Glomerular endothelial cell (primary cell): ENCODE data around the gene RNF4. TPM values are rescaled to one million over a fixed set of nuclear protein-coding genes. Genes with fewer than 3 reads are reported as not detected.
A peak's percentile ranks its signal among the peaks of the same experiment; 100 is the strongest.

ENCODE experiments used
- DNase-seq: peaks from one replicate; pipeline ENCODE4 v3.0.0-alpha.2; 2011; ENCODE audit warnings: low read depth, low spot score; ENCODE audit errors: extremely low read depth
- total RNA-seq: library from RNA; depleted of rRNA; stranded (reverse); fragments of >200 nt; gene quantifications from 2 replicates; pipeline ENCODE4 v1.2.3, GENCODE V29; 2015

RNF4 gene
- total RNA-seq, 1 donor from 2014 or later = 59.9 TPM

- DNase-seq = no peak
Observed at GRCh38 chr4:2437475-2438215, 31.3 kb upstream of the RNF4 start.

DNA sequence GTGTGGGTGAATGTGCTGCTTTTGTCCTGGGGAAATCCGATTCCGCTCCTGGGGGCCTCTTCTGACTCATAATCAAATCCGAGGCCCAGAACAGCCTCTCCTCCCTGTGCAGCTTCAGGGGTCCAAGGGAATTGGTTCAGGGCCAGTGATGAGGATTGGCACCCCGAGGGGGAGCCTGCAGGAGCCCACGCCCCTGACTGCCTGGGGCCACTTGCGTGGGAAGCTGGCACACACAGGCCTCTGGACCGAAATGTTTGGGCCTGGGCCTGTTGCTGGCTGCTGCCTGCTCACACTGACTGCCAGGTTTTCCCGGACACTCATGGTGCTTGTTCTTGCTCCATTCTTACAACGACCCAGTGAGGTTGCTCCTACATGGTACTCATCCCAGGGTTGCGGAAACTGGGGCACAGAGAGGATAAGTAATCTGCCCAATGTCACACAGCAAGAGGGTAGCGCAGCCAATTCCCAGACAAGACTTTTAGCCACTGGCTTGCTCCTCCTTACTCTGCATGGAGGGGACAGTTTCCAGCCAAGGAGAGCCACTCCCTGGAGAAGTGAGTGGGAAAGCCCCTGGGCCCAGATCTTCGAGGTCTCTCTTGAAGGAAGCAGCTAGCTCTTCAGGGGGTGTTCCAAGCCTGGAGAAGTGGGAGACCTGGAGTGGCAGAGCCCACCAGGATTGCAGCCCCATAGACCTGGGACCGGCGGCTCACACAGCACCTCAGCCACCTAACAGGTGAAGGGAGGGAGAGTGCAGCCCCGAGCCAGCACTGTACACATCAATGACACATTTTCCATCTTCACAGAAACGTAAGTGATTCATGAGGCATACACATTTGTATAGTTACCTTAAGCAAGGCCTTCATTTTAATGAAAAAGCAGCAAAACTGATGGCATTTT lies 29.8 kb upstream of the RNF4 start:
- DNase-seq = no peak

GRCh38 chr4:2441393-2442174 lies 27.3 kb upstream of the RNF4 start:
- peak; percentile 22 for DNase-seq

- DNase-seq = no peak
Observed at GRCh38 chr4:2442175-2442993, 26.5 kb upstream of the RNF4 start.

DNA sequence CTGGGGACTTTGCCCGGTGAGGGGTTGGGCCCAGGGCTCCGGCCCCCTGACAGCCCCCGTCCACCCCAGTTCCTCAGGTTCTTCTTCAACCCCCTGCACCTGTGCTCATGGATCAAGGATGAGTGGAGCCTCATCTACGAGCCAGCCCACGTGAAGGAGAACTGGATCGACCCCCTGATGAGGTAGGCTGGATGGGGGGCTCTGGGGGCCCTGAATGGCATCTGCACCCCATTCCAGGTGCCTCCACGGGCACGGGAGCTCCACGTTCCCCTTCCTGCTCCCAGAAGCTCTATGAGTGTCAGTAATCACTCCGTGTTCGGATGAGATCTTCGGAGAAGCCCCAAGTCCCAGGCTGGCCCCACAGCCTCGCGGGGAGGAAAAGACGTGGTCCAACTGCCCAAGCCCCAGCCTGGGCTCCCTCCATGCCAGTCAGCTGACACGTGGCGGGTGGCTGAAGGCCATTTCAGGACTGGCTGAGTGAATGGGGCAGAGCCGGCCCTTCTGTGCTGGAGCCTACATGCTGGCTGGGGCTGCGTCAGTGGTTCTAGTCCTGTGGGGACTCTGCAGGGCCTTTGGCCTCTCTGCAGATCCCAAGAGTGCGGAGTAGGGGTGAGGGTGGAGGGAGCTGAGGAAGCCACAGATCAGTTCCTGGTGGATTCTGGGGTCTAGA lies 25.7 kb upstream of the RNF4 start:
- no peak for DNase-seq

GRCh38 chr4:2443956-2444740 lies 24.8 kb upstream of the RNF4 start:
- DNase-seq = no peak

DNA sequence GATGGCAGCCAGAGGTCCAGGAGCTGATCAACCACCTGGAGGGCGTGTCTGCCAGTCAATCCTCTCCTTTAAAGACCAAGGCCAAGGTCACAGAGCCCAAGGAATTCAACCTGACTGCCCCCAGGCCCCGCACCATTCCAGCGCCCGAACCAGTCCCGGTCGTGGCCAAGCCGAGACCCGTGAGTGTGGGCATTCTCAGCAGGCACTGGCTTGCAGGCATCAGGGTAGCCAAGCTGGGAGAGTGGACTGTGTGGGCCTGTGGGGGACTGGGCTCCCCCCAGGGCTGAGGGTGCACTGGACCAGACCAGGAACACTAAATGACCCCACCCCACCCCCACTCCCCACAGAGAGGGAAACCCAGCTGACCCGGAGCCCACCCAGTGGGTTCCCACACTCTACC lies 23.8 kb upstream of the RNF4 start:
- DNase-seq = no peak

- DNase-seq = no peak
Observed at GRCh38 chr4:2445571-2445970, 23.3 kb upstream of the RNF4 start.

DNA sequence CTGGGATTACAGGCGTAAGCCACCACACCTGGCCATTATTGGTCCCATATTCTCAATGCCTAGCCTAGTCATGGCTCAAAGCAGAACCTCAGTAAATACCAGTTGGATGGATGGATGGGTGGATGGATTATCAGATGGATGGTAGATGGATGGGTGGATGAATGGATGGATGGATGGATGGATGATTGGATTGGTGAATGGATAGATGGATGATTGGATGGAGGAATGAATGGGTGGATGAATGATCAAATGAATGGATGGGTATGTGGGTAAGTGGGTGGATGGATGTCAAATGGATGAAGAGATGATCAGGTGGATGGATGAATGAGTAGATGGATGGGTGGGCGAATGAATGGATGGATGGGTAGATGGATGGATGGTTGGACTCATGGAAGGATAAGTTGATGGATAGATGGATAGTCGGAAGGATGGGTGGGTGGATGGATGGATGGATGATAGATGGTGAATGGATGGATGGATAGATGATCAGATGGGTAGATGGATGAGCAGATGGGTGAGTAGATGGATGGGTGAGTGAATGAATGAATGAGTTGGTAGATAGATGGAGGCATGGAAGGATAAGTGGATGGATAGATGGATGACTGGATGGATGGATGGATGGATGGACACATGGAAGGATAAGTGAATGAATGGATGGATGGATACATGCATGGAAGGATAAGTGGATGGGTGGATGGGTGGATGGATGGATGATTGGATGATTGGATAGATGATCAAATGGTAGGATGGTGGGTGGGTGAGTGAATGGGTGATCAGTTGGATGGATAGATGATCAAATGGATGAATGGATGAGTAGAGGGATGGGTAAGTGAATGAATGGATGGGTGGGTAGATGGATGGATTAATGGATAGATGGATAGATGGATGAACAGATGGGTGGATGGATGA lies 22.0 kb upstream of the RNF4 start:
- DNase-seq = no peak

DNA sequence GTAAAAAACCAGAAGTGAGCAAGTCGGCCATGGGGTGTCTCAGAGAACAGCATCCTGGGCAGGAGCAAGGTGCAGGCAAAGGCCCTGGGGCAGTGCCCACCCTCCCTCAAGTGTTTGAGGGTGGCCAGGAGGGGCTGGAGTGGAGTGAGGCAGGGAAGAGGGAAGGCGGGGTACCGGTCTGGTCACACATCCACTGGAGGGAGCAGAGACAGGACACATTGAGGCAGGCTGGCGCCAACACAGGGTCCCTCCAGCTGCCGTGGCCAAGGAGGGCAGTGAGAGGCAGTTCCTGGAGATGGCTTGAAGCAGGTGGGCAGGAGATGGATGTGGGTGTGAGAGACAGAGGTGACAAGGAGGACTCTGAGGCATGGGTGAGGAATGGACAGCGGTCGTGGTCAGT lies 20.3 kb upstream of the RNF4 start:
- no peak for DNase-seq

- DNase-seq = no peak
Observed at GRCh38 chr4:2449051-2449450, 19.9 kb upstream of the RNF4 start.

DNA sequence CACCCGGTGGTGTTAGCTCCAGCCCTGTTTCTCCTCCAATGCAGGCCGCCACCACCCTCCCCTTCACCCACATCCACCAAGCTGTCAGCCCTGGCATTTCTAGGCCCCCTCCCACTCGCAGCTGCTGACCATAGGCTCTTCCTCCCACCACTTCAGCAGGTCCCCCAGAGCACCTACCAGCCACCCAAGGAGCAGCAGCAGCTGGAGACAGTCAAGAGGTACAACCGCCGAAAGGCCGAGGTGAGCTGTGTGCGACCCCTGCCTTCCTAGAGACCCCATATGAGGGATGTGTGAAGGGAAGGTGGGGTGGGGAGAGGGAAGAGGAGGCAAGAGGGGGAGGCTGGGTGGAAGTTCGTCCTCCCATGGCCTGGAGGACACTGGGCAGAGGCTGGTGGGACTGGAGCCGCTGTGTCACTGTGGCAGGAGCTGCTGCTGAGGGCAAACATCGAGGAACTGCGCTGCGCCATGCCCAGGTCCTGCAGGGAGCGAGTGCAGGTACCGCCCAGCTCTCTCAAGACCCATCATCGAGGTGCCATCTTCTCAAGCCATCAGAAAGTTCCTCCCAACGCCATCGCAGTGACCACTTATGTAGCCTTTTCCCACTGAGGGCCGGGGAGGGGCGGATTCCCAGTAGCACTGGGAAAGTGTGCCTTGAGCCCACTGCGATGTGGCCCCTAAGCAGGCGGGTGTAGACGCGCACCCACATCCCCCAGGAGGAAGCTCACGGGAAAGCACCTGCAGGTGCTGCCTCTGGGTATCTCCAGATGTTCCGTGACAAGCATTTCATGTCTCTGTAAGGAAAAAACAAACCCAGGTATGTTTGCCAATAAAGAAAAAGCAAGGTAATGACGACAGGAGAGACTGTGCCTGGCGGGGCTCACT lies 19.2 kb upstream of the RNF4 start:
- DNase-seq = no peak

DNA sequence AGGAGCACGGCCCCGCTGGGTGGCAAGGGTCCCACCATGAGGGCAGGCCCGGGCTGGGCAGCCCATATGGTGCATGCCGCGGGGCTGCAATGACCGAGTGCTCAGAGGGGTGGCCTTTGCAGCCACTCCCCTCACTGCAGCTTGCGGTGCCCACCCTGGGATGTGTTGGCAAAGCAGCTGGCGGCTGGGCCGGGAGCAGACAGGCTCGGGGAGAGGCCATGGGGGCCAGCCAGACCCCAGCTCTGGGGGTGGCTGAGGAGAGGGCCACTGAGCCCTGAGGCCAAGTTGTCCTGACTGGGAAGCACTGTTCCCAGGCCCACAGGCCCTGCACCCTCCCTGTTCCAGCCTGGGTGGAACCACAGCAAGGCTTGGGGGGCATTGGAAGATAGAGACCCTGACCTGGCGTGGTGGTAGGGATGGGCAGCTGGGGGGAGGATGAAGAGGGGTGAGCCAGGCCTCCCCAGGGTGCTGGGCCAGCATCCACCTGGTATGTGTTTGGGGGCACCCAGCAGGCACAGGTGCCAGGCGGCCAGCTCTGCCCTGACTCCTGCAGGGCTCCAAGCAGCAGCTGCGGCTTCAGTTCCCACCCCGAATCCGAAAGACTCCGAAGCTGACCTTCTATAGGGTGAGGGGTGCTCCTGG lies 18.4 kb upstream of the RNF4 start:
- DNase-seq = no peak

DNA sequence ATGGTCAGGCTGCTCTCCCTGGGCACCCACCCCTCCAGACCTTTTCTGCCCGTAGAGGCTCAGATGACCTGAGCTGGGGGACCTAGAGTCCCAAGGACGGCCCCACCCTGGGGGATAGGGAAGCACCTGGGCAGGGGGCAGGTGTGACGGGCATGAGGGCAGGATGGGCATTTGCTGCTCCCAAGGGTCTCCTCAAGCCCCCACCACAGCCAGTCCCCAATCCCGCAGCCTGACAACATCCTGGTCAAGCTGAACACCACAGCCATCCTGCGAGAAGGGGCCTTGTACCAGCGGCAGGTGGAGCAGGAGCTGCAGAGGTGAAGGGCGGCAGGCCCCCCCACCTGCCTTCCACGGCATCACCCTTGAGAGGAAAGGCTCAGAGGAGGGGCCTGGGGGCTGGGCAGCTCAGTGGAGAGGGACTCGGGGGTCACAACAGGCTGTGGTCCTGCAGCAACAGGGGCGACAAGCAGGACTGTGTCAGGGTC lies 17.8 kb upstream of the RNF4 start:
- DNase-seq = no peak

GRCh38 chr4:2451821-2452785 lies 16.8 kb upstream of the RNF4 start:
- no peak for DNase-seq
